Medulla oblongata (tissue), 1 donor: ENCODE data around the gene RAPGEF6.
A peak's percentile ranks its signal among the peaks of the same experiment; 100 is the strongest.
"Not testable (repeated sequence)": the region's sequence is repeated elsewhere in the genome, so short reads cannot be mapped to it uniquely, and the experiment has no call there.

Source experiments
- DNase-seq: peaks from one replicate; pipeline ENCODE4 v3.0.0-alpha.2; 2015; ENCODE audit errors: extremely low spot score

Gene RAPGEF6

GRCh38 chr5:131644370-131644769, 9.3 kb upstream of the RAPGEF6 start:
- DNase-seq = no peak

DNA sequence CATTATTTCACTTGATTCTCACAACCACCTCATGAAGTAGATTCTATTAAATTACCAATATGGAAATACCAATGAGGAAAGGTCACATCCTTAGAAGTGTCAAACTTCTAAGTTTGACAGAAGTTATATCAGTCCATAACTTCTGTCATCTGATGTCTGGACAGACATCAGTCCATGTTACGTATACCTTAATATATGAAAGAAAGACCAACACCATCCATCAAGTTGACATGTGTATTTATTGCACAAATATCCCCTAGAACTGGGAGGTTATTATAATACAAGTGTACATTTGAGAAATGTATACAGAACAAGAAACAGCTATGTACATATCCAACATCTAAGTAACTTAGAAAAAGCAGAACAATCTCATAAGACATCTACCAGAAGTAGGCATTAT, 6.5 kb upstream of the RAPGEF6 start:
- DNase-seq = no peak

GRCh38 chr5:131640043-131640856, 5.2 kb upstream of the RAPGEF6 start:
- no peak for DNase-seq

GRCh38 chr5:131639148-131639547, 4.1 kb upstream of the RAPGEF6 start:
- no peak for DNase-seq

DNA sequence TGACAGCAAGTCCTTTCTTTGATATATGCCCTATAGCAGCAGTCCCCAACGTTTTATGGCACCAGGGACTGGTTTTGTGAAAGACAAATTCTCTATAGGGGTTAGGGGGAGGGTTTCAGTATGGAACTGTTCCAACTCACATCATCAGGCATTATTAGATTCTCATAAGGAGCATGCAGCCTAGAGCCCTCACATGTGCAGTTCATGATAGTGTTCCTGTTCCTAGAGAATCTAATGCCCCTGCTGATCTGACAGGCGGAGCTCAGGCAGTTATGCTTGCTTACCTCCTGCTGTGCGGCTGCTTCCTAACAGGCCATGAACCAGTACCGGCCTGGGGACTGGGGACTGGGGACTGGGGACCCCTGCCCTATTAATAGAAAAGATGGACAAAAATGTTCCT, 2.7 kb upstream of the RAPGEF6 start:
- DNase-seq = no peak

DNA sequence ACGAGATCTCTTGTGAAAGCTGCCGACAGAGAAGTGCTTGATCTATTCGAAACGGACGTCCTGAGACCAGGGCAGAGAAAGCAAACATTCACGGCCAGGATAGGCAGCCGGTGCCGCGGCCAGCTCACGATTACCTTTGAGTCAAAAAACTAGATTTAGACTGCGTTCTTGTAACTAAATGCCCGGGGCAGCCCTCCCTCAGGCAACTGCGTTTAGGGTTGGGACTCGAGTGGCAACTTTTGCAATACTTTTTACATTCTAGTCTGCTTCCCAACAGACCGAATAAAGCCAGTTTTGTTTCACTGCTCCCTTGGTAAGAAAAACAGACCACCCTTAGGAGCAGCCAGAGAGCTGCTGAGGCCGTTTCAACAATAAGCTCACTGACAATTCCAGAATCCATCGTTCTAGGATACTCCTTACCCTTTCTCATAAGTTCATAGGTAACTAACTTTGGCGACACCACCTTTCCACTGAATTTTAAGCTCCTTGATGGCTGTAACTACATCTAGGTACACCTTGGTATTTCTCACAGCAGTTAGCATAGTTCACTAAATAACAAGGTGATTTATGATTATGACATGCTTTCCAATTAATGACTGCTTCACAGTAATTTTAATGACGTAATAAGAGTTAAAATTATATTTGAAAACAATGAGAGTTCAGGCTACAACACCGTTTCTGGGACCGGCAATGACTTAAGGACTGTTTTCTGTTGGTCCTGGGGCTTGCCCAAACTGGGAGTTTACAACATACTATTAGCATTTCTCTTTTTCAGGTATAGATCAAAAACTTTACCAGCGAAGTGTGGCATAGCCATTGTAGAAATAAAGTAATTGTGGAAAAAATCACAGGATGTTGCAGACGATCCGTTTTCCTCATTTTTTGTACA, 899 bp upstream of the RAPGEF6 start:
- DNase-seq = no peak

GRCh38 chr5:131634666-131634995, 398 bp downstream of the RAPGEF6 start:
- peak; percentile 59 for DNase-seq

DNA sequence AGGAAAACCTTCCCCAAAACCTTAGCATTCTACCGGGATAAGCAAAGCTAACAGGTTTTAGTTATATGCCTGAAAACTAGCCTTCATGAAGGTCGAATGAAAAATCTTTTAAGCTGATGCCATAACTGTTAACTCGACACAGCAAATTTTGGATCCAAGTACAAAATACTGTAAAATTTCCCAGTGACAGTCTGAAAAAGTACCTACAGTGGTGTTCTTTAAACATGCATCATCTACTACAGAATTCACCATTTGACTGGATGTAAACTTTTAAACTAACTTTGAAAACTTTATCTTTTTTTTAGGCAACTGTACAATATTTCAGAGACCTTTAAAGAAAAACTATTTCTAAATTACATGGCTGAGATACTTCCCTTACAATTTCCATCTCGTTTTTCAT, 791 bp downstream of the RAPGEF6 start:
- DNase-seq = peak; percentile 42

DNA sequence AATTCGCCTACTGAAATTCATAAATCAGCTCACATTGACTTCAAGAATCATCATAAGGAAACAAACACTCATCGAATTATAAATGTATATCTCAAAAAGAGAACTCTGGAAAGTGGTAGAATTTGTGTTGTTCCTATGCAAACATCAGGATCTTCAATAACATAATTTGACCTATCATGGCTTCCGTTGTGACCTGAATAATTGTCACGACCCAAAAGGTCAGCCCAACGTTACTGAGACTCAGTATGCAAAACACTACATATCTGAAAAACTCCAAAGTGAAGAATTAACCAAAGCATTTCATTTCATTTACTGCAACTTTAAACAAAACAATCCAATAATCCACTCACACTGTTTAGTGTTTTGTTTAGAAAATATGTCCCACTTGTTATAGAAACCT, 1.2 kb downstream of the RAPGEF6 start:
- DNase-seq = no peak

DNA sequence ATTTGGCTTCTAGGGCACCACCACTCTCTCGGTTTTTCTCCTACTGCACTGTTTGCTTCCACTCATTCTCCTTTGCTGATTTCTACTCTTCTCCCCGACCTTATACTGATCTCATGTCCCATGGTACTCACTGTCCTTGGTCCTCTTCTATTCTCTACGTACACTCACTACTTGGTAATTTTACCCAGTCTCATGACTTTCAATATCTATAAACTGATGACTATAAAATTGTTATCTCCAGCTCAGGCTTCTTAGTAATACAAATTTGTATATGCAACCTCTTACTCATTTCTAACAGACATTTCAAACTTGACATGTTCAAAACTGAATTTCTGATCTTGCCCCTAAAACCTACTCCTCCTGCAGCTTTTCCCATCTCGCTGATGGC, 4.1 kb downstream of the RAPGEF6 start:
- DNase-seq = no peak

DNA sequence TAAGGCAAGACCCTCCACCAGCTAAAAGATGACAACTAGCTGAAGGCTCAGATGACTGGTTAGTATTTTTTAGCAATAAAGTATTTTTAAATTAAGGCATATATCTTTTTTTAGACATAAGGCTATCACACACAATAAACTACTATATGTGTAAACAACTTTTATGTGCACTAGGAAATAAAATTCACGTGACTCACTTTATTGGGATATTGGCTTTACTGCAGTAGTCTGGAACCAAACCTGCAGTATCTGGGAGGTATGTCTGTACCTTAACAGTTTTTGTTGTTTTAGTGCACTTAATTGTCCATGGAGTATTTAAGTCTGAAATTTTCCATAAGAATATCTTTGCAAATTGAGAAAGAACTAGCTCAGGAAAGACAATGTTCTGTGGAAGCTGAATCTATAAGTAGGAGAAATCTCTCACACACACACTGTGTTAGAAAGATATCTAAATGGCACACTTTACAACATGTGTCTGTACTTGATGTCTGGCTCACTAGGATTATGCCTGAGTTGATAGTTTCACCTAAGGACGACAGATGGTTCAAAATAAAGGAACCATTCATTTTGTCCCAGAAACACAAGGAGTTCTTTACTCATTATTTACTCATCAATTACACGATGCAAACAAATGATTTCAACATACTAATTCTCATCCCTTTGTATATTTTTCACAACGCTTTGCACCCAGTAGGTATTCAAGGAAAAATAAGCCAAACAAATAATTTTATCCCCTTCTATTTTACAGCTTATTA, 4.6 kb downstream of the RAPGEF6 start:
- no peak for DNase-seq

DNA sequence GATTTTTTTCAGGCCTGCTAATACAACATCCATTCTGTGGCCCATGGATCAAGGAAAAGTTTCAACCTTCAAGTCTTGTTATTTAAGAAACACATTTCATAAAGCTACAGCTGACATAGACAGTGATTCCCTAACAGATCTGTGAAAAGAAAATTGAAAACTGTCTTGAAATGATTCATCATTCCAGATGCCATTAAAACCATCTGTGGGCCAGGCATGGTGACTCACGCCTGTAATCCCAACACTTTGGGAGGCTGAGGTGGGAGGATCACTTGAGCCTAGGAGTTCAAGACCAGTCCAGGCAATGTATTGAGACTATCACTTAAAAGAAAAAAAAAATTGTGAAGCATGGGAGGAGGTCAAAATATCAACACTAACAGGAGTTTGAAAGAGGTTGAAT, 6.0 kb downstream of the RAPGEF6 start:
- DNase-seq = no peak

DNA sequence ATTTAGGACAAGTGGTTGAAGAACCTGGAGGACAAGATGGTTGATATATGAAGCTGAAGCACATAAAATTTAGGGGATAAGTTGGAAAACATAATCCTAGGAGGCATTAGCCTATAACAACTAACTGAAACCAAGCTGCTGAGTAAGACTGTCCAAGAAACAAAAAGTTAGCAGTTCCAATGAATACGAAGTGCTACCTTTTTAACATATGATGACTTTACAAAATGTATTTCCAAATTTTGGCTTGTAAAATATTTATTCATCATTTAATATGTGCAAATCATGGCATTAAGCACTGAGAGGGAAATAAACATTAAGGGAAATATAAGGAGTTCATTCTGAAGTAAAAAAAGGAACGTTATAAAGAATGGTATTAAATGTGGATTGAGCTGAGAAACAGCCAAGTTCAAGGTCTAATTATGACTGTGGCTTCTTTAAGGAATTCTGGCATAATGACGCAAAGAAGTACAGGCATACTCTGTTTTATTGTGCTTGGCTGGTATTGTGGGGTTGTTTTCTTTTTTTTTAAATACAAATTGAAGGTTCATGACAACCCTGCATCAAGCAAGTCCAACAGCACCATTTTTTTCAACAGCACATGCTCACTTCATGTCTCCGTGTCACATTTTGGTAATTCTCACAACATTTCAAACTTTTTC, 7.7 kb downstream of the RAPGEF6 start:
- DNase-seq = no peak

GRCh38 chr5:131622633-131623032, 12.4 kb downstream of the RAPGEF6 start:
- peak; percentile 95 for DNase-seq

GRCh38 chr5:131621164-131621563, 13.9 kb downstream of the RAPGEF6 start:
- DNase-seq = not testable (repeated sequence)

GRCh38 chr5:131619102-131619501, 15.9 kb downstream of the RAPGEF6 start:
- DNase-seq = no peak

DNA sequence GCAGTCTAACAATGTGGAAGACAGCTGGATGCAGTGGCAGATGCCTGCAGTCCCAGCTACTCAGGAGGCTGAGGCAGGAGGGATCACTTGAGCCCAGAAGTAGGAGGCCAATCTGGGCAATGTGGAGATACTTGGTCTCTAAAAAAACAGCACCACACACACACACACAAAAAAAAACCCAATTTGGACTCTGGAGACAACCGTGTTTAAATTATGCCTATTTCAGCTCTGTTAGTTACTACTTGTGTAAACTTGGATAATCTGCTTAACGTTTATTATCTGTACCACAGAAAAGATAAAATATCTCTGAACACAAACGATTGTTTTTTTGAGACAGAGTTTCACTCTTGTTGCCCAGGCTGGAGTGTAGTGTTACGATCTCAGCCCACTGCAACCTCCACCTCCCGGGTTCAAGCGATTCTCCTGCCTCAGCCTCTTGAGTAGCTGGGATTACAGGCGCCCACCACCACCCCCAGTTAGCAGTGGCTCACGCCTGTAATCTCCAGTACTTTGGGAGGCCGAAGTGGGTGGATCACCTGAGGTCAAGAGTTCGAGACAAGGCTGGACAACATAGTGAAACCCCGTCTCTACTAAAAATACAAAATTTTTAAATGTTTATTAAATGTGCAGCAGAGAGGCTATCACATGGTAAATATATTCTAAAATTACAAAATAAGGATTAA, 17.7 kb downstream of the RAPGEF6 start:
- DNase-seq = no peak

- no peak for DNase-seq
Measured at GRCh38 chr5:131615957-131616356, 19.1 kb downstream of the RAPGEF6 start.

- no peak for DNase-seq
Measured at GRCh38 chr5:131613423-131613822, 21.6 kb downstream of the RAPGEF6 start.

- DNase-seq = no peak
Measured at GRCh38 chr5:131611064-131611381, 24.0 kb downstream of the RAPGEF6 start.
